A549 (cell line): ENCODE data around the gene CRTC2. TPM values are rescaled to one million over a fixed set of nuclear protein-coding genes. Genes with fewer than 3 reads are reported as not detected.
"Not testable (repeated sequence)": the region's sequence is repeated elsewhere in the genome, so short reads cannot be mapped to it uniquely, and the experiment has no call there.

Source experiments
- ATAC-seq, 2 experiments: fragments of 200-7000 bp in 1 of 2; fragments of >200 bp in 1 of 2; cut with Nextera tagmentation in 1 of 2; cut with Tn5 transposase in 1 of 2; 3 replicates each; pipeline versions ENCODE4 v1.8.0 to v1.9.1; 2018 to 2020; ENCODE audit warnings: mild to moderate bottlenecking in 1 of 2, moderate library complexity in 1 of 2
- CTCF ChIA-PET: fragments of 300-600 bp; sonication (Branson Sonifier 250); formaldehyde crosslinking; extraction: SDS; loops from one replicate; lab custom pipeline; 2021; ENCODE audit warnings: antibody characterized with exemption, inconsistent platforms; lab: Yijun Ruan, JAX
- POLR2A ChIA-PET: fragments of 350-600 bp; formaldehyde crosslinking; extraction: SDS; loops from one replicate; lab custom pipeline; 2021; ENCODE audit warnings: antibody characterized with exemption, inconsistent platforms; lab: Yijun Ruan, JAX
- DNase-seq, 2 experiments: peaks; one replicate each; pipeline versions ENCODE4 v3.0.0 to v3.0.0-alpha.2; 2011 to 2016; ENCODE audit warnings: low read depth in 1 of 2, low spot score in 1 of 2
- FAIRE-seq: peaks from 2 replicates; lab custom pipeline; 2011; peaks lifted over from hg19 to GRCh38; lab: Jason Lieb, UNC
- H3K27ac ChIP-seq, 2 experiments: fragments of >200 bp; sonication (Bioruptor Twin); formaldehyde crosslinking; 3 replicates each; pipeline ENCODE4 v1.5.1; 2016 to 2017
- H3K4me1 ChIP-seq: fragments of >200 bp; sonication (Bioruptor Twin); formaldehyde crosslinking; 3 replicates; pipeline ENCODE4 v1.6.1; 2016
- H3K4me2 ChIP-seq: fragments of >200 bp; sonication (Bioruptor Twin); formaldehyde crosslinking; 3 replicates; pipeline ENCODE4 v1.6.1; 2016
- H3K4me3 ChIP-seq: fragments of >200 bp; sonication (Bioruptor Twin); formaldehyde crosslinking; 3 replicates; pipeline ENCODE4 v1.5.1; 2016
- H3K9me3 ChIP-seq: fragments of >200 bp; sonication (Bioruptor Twin); formaldehyde crosslinking; 3 replicates; pipeline ENCODE4 v1.6.1; 2016
- ATOH8 ChIP-seq: fragments of 250-450 bp; sonication (Bioruptor Pico); IDR thresholded peaks from 2 replicates; pipeline ENCODE4 v1.5.0; 2020; ENCODE audit warnings: low read depth, mild to moderate bottlenecking, moderate library complexity
- BHLHE40 ChIP-seq: IDR thresholded peaks from 2 replicates; pipeline ENCODE4 v1.6.1; 2012; ENCODE audit warnings: low read depth, low read length, inconsistent platforms
- CBX2 ChIP-seq: fragments of 200-600 bp; sonication (generic); IDR thresholded peaks from 2 replicates; pipeline ENCODE4 v1.6.1; 2016; ENCODE audit warnings: low read depth, mild to moderate bottlenecking, borderline replicate concordance
- CBX8 ChIP-seq: fragments of 200-600 bp; sonication (generic); IDR thresholded peaks from 2 replicates; pipeline ENCODE4 v1.6.1; 2016
- ESRRA ChIP-seq: fragments of 150-350 bp; IDR thresholded peaks from 2 replicates; pipeline ENCODE4 v1.6.1; 2014; ENCODE audit warnings: mild to moderate bottlenecking, low read length, borderline replicate concordance
- FOXS1 ChIP-seq: fragments of 250-450 bp; sonication (Bioruptor Pico); IDR thresholded peaks from 2 replicates; pipeline ENCODE4 v1.5.0; 2020; ENCODE audit warnings: mild to moderate bottlenecking, moderate library complexity
- HDAC2 ChIP-seq: fragments of 200-600 bp; sonication (generic); IDR thresholded peaks from 2 replicates; pipeline ENCODE4 v1.6.1; 2016
- HES2 ChIP-seq: fragments of >200 bp; sonication (Bioruptor Twin); formaldehyde crosslinking; IDR thresholded peaks from 2 replicates; pipeline ENCODE4 v1.6.1; 2016
- HMGXB4 ChIP-seq: fragments of 250-450 bp; sonication (Bioruptor Pico); IDR thresholded peaks from 2 replicates; pipeline ENCODE4 v1.5.0; 2021; ENCODE audit warnings: mild to moderate bottlenecking, moderate library complexity, borderline replicate concordance
- HOXB13 ChIP-seq: fragments of 250-450 bp; sonication (Bioruptor Pico); IDR thresholded peaks from 2 replicates; pipeline ENCODE4 v1.5.0; 2020; ENCODE audit warnings: low read depth, mild to moderate bottlenecking, moderate library complexity
- JUNB ChIP-seq: fragments of >200 bp; sonication (Bioruptor Twin); formaldehyde crosslinking; IDR thresholded peaks from 2 replicates; pipeline ENCODE4 v1.6.1; 2016
- KDM1A ChIP-seq: fragments of 200-600 bp; sonication (generic); IDR thresholded peaks from 2 replicates; pipeline ENCODE4 v1.6.1; 2016; ENCODE audit warnings: low read depth, mild to moderate bottlenecking
- KDM5A ChIP-seq: fragments of 200-600 bp; sonication (generic); IDR thresholded peaks from 2 replicates; pipeline ENCODE4 v1.6.1; 2016; ENCODE audit warnings: antibody characterized with exemption, mild to moderate bottlenecking
- MAX ChIP-seq: IDR thresholded peaks from 2 replicates; pipeline ENCODE4 v1.6.1; 2012
- NFE2L2 ChIP-seq: fragments of 150-350 bp; conservative IDR thresholded peaks from 2 replicates; pipeline ENCODE4 v1.6.1; 2014; ENCODE audit warnings: low read length
- NR3C1 ChIP-seq: fragments of >200 bp; sonication (Bioruptor Twin); formaldehyde crosslinking; IDR thresholded peaks from 3 replicates; pipeline ENCODE4 v1.6.1; 2017
- PHF8 ChIP-seq: fragments of 200-600 bp; sonication (generic); IDR thresholded peaks from 2 replicates; pipeline ENCODE4 v1.6.1; 2016; ENCODE audit warnings: low read depth, mild to moderate bottlenecking, antibody characterized with exemption, moderate library complexity, borderline replicate concordance
- RCOR1 ChIP-seq: fragments of 150-350 bp; IDR thresholded peaks from 2 replicates; pipeline ENCODE4 v1.6.1; 2014; ENCODE audit warnings: antibody characterized with exemption, low read length, low read depth
- RFX5 ChIP-seq: fragments of 450-650 bp; IDR thresholded peaks from 2 replicates; pipeline ENCODE4 v1.7.1; 2014; ENCODE audit warnings: antibody characterized with exemption, mild to moderate bottlenecking, moderate library complexity
- ZC3H11A ChIP-seq: fragments of 450-650 bp; IDR thresholded peaks from 2 replicates; pipeline ENCODE4 v1.6.1; 2014; ENCODE audit warnings: antibody characterized with exemption, mild to moderate bottlenecking
- ZSCAN20 ChIP-seq: fragments of 250-450 bp; sonication (Bioruptor Pico); IDR thresholded peaks from 2 replicates; pipeline ENCODE4 v1.8.0; 2022; ENCODE audit warnings: mild to moderate bottlenecking, moderate library complexity
- WGBS: methylation state at CpG from one replicate; pipeline ENCODE4 v1.1.6; 2017; ENCODE audit errors: missing lambda C conversion rate; 5-methylcytosine and 5-hydroxymethylcytosine counted together
- polyA plus RNA-seq, 4 experiments: library from polyadenylated mRNA; depleted of rRNA in 3 of 4; stranded (reverse); fragments of >200 nt; fragmentation: RNase III in 1 of 4; extraction: RNeasy Plus Mini Kit Qiagen cat#74134 plus additional on column Dnase treatment in 1 of 4; gene quantifications; 2 replicates in 3 of 4; 3 replicates in 1 of 4; pipeline ENCODE4 v1.2.3, GENCODE V29; 2011 to 2017

CRTC2 gene
- polyA plus RNA-seq, 2 of the 4 experiments (the other 2 are of a cell fraction), result 19.7 to 22.3 TPM

GRCh38 chr1:153907134-153907533, 51.3 kb downstream of the CRTC2 start:
- DNase-seq (no peak), ATAC-seq (no peak), FAIRE-seq (peak; percentile 23)
- Histone ChIP-seq H3K4me3 (no peak overlapping the region), H3K4me2 (no peak overlapping the region), H3K27ac (no peak overlapping the region), H3K4me1 (0 out of 3 replicates have a peak, but pooled peaks cover 7% of the 10 kb centered on the region), H3K9me3 (no peaks in the 10 kb centered on the region)
- WGBS, result 85% methylated on average over 6 of the region's 6 CpGs
- no peak for TF ChIP-seq MAX
- no peak for TF ChIP-seq KDM5A
- TF ChIP-seq NR3C1, result no peak
- TF ChIP-seq RFX5, result no peak
- TF ChIP-seq KDM1A, result no peak
- TF ChIP-seq HDAC2, result peak; percentile 30; the same call in 1 of the 2 replicates
- TF ChIP-seq JUNB, result no peak
- TF ChIP-seq BHLHE40, result no peak
- 0 out of 2 replicates have a peak, but pooled peaks have one; percentile 14 for TF ChIP-seq NFE2L2
- TF ChIP-seq HOXB13 (CRISPR knock-in tag), result no peak
- no peak for TF ChIP-seq ESRRA
- no peak for TF ChIP-seq CBX8
- no peak for TF ChIP-seq ZSCAN20 (CRISPR knock-in tag)
- TF ChIP-seq RCOR1, result no peak
- no peak for TF ChIP-seq FOXS1 (CRISPR knock-in tag)
- POLR2A ChIA-PET, result no interaction called here
- CTCF ChIA-PET, result no interaction called here

GRCh38 chr1:153906396-153906795, 52.0 kb downstream of the CRTC2 start:
- 91% methylated on average over 1 of the region's 1 CpG for WGBS
- TF ChIP-seq CBX2 (no peak), HES2 (no peak), PHF8 (no peak), ATOH8 (CRISPR knock-in tag) (no peak)
- DNase-seq, result no peak
- CTCF ChIA-PET, result no interaction called here
- Histone ChIP-seq H3K4me3 (no peak overlapping the region), H3K27ac (no peak overlapping the region), H3K9me3 (no peaks in the 10 kb centered on the region), H3K4me1 (0 out of 3 replicates have a peak, but pooled peaks cover 5% of the 10 kb centered on the region), H3K4me2 (no peak overlapping the region)
- POLR2A ChIA-PET, result interaction anchor here (1.0 kb wide), 1 partner anchor 16 kb away, joined by 4 read pairs; the partner anchor contains the start of gene GATAD2B
- no peak for ATAC-seq
- FAIRE-seq, result no peak

GRCh38 chr1:153905908-153906307, 52.5 kb downstream of the CRTC2 start:
- not testable (repeated sequence) for DNase-seq, H3K27ac ChIP-seq, H3K4me3 ChIP-seq, H3K4me2 ChIP-seq, H3K9me3 ChIP-seq, ATAC-seq, FAIRE-seq, H3K4me1 ChIP-seq
- ChIA-PET POLR2A (interaction anchor here (1.0 kb wide), 1 partner anchor 17 kb away, joined by 4 read pairs; the partner anchor contains the start of gene GATAD2B), CTCF (interaction anchor here (0.7 kb wide), 1 partner anchor 10 kb away, joined by 3 read pairs; no protein-coding TSS in a partner anchor)
- WGBS, result 93% methylated on average over 8 of the region's 8 CpGs

GRCh38 chr1:153903841-153904455, 54.5 kb downstream of the CRTC2 start:
- H3K4me1 ChIP-seq, result 0 out of 3 replicates have a peak, but pooled peaks cover 5% of the 10 kb centered on the region
- FAIRE-seq (no peak), ATAC-seq (no peak), DNase-seq (no peak)
- H3K4me2 ChIP-seq, result no peak overlapping the region
- no peaks in the 10 kb centered on the region for H3K9me3 ChIP-seq
- H3K4me3 ChIP-seq, result no peak overlapping the region
- 90% methylated on average over 14 of the region's 14 CpGs for WGBS
- POLR2A ChIA-PET, result no interaction called here
- TF ChIP-seq HMGXB4 (CRISPR knock-in tag) (no peak), ZC3H11A (peak; percentile 86)
- no peak overlapping the region for H3K27ac ChIP-seq
- CTCF ChIA-PET, result interaction anchor here (1.7 kb wide), 1 partner anchor 11 kb away, joined by 6 read pairs; no protein-coding TSS in a partner anchor
